GM19455 (cell line): Measurements from ENCODE around the gene SLC35F3.
A peak's percentile ranks its signal among the peaks of the same experiment; 100 is the strongest.
"Not testable (repeated sequence)": the region's sequence is repeated elsewhere in the genome, so short reads cannot be mapped to it uniquely, and the experiment has no call there.

Source experiments
- ATAC-seq: cut with Tn5 transposase; IDR thresholded peaks from one replicate; pipeline ENCODE4 v1.9.1; 2021; ENCODE audit not compliant: unreplicated experiment

Gene SLC35F3

DNA sequence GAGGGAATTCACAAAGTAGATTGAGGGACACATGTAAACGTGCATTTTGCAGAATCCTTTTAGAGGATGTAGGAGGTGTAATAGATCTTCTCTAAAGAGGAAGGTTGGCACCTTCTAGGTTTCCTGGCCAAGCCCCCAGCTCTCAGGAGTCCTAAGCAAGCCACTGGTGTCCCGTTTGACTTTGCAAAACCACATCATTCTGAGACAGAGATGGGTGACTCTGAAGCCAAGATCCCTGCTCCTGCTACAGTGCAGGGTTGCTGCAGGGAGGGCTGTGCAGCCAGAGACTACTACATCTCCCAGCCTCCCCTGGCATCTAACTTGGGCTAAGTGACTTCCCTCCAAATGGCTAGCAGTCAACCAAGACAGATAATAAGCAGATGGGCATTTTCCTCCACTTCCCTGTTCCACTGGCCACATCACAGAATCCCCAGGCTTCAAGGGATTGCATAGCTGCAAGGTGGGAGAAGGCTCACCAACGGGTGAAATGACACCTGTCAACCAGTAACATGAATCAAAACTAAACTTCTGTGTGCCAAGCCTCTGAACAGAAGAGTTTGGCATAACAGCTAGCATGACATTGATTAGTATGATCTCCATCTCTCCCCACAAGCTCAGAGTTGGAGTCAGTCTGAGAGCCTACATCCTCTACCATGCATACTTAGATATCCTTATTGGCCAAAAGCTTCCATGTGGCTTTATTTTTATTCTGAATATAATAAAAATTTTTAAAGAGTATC is 339.2 kb downstream of the SLC35F3 start:
- ATAC-seq: no peak

DNA sequence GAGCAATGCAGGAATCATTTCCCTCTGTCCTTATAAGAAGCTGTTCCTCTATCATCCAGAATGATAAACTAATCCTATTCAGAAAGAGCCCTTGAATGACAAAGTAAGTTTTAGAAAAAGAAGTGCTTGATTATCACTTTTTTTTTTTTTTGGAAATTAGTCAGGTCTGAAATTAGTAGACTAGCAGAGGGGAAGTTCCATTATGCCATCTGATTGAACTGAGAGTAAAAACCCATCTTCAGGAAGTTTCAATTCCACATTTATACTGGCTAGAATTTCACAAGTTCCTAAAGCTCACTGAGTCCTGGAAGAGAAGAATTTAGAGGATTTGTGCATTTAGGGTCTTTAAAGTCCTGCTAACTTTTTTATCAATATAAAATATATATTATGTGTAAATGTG is 340.0 kb downstream of the SLC35F3 start:
- no peak for ATAC-seq

DNA sequence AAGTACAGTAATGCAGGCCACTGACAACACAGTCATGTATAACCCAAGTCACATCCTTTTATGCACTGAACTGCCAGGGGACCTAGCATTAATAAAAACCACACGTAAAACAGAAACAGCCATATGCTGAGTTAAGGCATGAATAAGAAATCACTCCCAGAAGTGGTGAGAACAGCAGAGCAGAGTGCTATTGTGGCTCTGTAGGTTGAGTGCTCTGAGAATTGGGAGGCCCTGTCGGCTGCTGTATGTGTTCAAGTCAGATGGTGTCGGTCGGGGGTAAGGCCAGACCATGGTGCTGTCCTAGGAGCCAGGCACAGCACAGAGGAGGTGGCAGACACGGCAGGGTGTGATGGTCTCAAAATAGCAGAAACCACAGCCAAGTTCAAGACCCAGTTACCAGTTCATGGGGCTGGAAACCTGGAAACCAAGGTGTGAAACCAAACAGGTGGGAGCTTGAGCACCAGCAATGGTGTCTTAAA is 342.2 kb downstream of the SLC35F3 start:
- ATAC-seq: peak; percentile 89

DNA sequence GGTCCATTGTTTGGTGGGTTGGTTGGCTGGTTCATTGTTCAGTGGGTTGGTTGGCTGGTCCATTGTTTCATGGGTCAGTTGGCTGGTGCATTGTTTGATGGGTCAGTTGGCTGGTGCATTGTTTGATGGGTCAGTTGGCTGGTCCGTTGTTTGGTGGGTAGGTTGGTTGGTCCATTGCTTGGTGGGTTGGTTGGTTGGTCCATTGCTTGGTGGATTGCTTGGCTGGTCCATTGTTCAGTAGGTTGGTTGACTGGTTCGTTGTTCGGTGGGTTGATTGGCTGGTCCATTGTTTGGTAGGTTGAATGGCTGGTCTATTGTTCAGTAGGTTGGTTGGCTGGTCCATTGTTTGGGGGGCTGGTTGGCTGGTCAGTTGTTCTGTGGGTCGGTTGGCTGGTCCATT is 343.3 kb downstream of the SLC35F3 start:
- not testable (repeated sequence) for ATAC-seq

DNA sequence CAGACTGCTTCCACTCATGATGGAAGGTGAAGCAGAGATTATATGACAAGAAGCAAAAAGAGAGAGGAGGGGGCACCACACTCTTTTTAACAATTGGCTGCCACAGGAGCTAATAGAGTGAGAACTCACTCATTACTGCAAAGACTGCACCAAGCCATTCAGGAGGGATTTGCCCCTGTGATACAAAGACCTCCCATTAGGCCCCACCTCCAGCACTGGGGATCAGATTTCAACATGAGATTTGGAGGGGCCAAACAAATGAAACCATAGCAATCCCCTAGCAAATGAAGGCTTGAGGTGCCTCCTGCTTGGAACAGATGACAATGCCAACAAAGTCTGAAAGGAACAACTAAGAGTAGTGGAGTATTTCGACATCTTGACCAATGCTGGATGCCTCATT is 346.3 kb downstream of the SLC35F3 start:
- no peak for ATAC-seq

DNA sequence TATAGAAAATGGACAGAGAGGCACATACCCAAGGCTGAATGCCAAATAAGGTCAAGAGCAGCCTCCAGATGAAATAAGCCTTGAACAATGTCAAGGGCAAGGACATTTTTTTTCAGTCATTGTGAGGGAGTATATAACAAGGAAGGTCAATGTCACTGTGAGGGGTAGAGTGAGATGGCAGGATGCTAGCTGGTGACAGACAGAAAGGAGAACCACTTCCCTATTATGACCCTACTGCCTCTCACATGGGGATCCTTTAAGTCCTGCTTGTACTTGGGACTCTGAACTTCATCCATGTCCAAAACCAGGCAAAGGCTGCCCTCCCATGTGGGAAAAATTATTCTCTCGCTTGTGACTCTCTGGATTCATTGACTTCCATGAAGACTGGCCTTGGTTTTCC is 349.3 kb downstream of the SLC35F3 start:
- no peak for ATAC-seq

DNA sequence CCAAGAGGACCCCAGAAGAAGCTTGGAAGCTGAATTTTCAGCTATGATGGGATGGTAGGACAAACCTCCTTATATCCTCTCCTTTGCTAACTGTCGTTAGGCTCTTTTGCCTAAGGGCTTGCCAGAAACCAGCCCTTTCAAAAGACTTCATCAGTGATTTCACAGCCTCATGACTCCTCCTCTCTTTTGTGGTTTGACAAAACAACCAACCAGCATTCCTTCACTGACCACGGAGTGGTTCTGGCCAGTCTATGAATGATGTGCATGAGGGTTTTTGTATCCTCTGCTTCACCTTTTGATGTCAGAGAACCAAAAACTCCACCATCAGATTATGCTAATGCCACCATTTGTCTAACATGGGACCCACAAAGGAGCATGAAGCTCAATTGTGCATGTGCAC is 351.9 kb downstream of the SLC35F3 start:
- ATAC-seq: no peak

DNA sequence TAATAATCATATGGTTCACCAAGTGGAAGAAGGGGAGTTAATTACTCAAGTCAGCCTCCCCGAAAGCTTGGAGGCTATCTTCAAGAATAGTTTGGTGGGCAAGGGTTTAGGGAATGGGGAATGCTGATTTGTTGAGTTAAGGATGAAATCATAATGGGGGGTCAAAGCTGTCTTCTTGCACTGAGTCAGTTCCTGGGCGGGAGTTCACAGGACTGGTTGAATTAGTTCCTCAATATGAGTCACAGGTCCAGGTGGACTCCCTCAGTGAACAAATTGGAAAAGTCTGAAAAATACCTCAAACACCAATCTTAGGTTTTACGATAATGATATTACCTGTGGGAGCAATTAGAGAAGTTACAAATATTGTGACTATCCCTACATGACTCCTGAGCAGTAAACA is 353.6 kb downstream of the SLC35F3 start:
- ATAC-seq: no peak

DNA sequence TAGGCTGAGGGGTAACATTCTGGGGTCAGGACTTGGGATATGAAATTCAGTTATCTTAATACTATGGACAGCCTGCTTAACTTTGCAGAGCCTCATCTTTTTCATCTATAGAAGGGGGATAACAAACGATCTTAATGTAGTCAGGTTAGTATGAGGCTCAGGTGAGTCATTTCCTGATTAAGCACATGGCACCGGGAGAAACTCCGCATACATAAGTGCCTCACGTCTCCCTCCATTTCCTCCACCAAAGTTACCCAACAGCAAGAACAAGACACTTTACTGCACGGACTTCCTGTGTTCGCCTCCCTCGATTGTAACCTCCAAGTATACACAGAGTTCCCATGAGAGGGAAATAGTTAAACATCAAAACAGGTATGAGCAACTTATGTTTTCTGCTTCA is 356.1 kb downstream of the SLC35F3 start:
- ATAC-seq: no peak

DNA sequence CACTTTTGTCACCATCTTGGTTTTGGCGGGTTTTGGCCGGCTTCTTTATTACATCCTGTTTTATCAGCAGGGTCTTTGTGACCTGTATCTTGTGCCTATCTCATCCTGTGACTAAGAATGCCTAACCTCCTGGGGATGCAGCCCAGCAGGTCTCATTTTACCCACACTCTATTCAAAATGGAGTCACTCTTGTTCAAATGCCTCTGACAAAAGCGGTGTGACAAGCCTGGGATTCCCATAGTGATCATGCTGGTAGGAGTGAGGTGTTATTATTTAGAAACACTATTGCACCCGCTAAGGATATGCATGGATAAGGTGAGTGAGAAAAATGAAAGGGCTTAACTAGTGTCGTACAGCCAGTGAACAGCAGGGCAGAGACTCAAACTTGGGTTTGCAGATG is 357.1 kb downstream of the SLC35F3 start:
- no peak for ATAC-seq

DNA sequence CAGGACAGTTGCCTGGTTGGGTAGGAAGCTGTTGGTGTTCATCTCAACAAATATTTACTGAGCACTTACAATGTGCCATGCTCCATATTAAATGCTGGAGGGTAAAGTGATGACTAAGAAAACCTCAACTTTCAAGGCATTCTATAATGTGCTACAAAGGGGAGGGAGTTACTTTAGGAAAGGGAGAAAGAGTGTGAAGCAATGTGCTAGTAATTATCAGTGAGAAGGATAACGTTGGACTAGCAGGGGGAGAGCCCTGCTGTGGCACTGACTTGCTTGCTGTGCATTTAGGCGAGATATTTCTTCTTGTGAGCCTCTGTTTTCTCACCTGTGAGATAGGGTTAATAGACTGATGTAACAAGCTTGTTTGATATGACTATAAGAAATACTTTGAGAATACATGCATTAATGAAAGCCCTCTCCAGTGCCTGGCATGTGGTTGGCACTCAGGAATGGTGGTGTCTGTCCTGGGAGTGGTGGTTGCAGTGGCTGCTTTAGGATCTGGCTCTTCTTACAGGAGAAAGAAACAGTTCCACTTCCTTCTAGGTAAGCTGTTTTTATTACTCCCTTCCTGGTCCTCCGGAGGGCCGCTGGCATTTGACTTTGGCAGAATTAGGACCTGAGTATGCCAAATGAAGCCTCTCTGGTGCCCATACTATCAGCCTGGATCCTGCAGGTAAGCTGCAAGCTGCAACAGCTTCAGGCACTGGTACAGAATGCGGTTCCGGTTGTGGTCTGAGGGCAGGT is 357.7 kb downstream of the SLC35F3 start:
- ATAC-seq: no peak

DNA sequence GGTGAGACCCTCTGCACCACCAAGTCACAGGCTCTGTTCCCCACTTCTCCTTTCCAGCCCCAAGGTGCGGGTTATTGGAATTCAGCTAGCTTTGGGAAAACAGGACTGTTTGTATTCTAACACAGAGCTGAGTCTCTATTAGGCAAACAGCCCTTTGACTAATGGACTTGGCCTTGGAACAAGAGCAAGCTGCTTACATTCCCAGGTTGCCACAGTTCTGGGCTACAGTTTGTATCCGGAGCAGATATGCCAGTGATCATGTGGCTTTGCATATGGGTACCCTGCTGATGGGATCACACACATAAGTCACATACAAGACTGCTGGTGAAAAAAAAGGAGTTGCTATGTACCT is 358.3 kb downstream of the SLC35F3 start:
- ATAC-seq: no peak

DNA sequence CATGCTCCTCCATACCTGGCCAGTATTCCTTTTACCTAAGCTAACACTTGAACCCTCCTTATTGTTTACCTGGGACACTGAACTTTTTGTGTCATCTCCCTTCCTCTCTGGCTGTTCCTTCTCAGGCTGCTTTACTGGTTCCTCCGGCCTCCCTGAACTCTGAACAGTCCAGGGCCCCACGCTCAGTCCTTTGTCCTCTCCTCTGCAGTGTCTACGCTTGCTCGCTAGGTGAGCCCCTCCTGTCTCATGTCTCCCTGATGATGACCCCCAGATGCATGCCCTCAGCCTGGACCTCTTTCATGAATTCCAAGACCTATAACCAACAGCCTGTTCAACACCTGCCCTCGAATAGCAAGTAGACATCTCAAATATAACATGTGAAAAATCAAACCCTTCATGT is 360.4 kb downstream of the SLC35F3 start:
- no peak for ATAC-seq

DNA sequence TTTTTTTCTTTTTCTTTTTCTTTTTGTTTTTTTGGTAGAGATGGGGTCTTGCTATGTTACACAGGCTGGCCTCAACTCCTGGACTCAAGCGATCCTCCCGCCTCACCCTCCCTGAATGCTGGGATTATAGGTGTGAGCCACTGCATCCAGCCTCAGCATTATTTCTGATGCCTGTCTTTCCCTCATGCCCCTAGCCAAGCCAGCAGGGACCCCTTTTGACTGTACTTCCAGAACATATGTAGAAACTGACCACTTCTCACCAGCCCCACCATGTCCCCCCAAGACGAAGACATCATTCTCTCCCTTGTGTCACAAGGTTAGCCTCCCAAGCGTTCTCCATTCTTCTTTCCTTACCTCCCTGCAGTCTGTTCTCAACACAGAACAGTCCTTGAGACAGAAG is 360.8 kb downstream of the SLC35F3 start:
- ATAC-seq: no peak

DNA sequence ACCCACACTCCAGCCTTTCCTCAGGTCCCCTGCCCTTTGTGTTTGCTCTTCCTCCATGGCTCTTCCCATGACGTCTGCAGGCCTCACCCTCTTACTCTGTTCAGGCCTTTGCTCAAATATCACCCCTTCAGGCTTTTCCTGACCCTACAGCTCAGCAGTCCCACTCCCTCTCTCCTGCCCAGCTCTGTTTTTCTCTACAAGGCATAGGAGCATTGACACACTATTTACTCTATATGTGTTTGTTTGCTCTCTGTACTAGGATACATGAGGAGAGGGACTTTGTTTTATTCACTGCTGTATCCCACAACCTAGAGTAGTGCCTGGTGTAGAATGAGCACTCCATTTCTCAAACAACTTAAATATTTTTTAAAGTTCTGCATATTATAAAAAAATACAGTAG is 361.4 kb downstream of the SLC35F3 start:
- ATAC-seq: no peak

DNA sequence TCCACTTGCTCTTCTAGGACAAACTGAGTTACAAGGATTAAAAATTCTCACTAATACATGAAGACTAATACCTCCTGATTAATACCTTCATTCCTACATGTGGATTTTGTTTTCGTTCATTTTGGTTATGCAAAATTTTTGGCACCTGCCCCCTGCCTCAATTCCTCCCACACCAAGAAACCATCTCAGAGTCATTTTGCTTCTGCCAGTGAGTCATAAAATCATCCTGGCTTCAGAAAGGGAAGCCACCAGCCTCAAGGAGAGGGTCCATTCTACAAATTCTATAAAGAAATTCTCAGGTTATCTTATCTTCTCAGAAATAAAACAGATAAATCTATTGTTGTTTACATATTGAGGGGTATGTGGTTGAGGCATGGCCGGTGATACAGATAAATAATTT is 365.6 kb downstream of the SLC35F3 start:
- no peak for ATAC-seq

DNA sequence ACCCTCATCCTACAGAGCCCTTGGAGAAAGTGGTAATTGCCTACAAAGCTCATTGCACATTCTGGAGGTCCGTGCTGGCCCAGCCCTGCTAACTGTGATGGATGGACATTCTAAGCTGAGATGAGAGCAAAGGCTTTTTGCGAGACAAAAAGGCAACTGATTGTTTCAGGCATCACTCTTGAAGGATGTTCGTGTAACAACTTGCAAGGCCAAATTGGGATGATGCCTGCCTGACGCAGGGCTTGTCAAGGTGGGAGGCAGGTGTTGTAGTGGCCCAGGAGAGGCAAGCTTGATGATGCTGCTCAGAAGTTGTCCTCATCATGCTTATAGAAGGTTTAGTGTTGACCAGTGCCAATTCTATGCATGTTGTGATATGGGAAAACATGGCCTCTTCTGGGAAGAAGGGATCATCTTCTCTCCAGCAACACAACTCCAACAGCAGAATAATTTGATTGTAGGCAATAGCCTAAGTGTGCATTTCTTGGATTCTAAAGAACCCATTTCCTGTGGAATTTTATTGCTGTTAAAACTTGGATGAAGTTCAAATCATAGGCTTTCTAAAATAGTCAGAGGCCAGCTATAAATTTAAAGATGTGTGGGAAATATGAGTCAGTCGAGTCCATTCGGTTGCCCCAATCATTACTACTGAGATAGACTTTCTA is 366.2 kb downstream of the SLC35F3 start:
- no peak for ATAC-seq

DNA sequence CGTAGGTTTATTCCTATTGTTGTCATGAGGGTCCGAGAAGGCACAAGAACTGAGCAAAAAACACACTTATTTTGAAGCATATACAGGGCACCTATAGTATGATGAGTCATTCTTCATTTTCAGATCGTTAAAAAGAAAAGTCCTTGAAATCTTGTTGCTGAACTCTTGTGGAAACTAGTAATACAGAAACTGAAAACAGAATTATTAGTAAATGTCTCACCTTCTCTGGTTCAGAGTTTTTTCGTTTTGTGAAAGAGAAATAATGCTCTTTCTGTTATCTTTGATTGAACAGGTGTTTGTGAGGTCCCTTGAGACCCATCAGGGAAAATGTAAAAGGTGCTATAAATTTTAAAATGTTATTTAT is 366.7 kb downstream of the SLC35F3 start:
- ATAC-seq: peak; percentile 96

DNA sequence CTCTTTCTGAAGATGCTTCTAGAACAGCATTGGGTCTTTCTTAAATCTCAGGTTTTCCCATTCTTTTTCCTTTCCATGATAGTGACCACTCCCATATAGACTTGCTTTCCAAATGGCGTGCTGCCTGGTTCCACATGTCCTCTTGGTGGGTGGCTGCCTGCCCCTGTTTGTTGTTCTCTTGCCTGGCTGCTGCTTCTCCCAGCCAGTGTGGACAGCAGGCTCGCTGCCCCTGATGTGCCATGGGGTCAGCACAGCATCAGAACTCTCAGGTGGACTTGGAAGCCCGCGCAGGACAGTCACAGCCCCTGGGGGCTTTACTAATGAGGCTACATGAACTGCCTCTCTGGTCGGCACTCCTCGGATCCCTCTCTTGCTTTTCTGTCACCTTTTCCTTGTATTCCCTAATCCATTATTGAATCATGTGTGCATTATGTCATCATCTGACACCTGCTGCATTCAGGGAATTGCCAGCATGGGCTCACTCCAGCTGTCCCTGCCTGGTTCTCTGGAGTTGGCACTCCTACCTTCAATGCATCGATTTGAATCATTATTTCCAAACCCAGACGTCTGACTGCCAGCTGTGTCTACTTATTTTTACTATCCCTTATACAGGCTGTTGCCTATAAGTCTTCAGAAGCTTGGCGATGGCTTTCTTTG is 368.3 kb downstream of the SLC35F3 start:
- no peak for ATAC-seq

DNA sequence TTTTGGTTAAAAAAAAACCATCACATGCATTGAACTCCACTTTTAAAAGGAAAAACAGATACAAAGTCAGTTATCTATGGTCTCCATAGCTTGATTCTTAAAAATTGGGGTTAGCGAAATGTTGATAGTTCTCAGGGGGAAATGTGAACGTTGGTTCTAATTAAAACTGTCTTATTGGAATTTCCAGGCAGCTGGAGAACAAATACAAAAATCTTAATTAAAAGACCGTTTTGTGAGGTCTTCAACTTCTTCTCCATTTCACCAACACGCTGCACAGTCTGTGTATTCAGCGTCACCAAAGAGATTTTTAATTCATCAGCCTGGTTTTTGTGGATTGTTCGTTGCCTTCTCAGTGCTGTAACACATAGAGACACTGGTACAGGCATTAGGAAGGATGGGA is 369.5 kb downstream of the SLC35F3 start:
- no peak for ATAC-seq

DNA sequence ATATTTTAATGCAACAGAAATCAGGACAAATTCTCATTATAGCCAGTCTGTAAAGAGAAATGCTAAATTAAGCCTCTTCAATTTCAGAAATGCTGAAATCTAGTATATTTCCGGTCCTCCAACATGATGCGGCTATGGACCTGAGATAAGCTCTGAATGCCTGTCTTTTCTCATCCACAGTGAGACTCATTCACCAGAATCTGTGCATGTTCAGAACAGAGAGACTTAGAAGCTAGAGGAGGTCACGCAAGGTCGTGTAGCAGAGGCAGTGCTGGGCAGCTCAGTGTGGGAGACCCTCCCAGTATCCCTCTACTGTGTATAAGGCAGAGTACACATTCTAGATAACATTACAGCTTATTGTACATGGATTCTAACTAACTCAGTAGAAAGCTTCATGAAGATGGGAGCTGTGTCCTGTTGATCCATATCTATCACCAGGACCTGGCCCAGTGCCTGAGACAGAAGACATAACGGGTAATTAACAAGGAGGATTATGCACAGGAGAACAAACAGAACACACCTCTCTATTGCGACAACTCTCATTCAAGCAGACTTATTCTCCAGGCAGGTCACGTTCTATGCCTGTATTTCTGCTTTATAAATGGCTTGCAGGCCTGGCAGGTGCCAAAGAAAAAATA is 371.8 kb downstream of the SLC35F3 start:
- ATAC-seq: no peak
